HEK293 (cell line): ENCODE measurements around the gene WDR64.
A peak's percentile ranks its signal among the peaks of the same experiment; 100 is the strongest.

ENCODE experiments used
- CTCF ChIA-PET: fragments of 350-600 bp; formaldehyde crosslinking; extraction: SDS; loops from one replicate; lab custom pipeline; 2021; ENCODE audit warnings: antibody characterized with exemption; lab: Yijun Ruan, JAX
- POLR2A ChIA-PET: fragments of 300-600 bp; formaldehyde crosslinking; extraction: SDS; loops from one replicate; lab custom pipeline; 2020; ENCODE audit warnings: antibody characterized with exemption, inconsistent platforms; lab: Yijun Ruan, JAX
- H3K27ac ChIP-seq: fragments of 200-500 bp; sonication (Bioruptor generic); 2 replicates; pipeline ENCODE4 v1.5.1; 2014; ENCODE audit warnings: low read depth, low read length, control low read depth, inconsistent platforms; ENCODE audit errors: extremely low read depth
- H3K36me3 ChIP-seq, 2 experiments: fragments of 200-500 bp in 1 of 2; sonication (Bioruptor generic) in 1 of 2; 1 replicate in 1 of 2; 2 replicates in 1 of 2; pipeline ENCODE4 v1.5.1; 2014 to 2017; ENCODE audit warnings: inconsistent platforms in 2 of 2, low read length in 2 of 2; ENCODE audit not compliant: control insufficient read depth in 2 of 2, insufficient read depth in 1 of 2
- H3K4me1 ChIP-seq: fragments of 200-500 bp; sonication (Bioruptor generic); 2 replicates; pipeline ENCODE4 v1.5.1; 2014; ENCODE audit warnings: mild to moderate bottlenecking, low read length, inconsistent platforms; ENCODE audit not compliant: control insufficient read depth, insufficient read depth
- H3K4me3 ChIP-seq: 2 replicates; pipeline ENCODE4 v1.5.1; 2011; ENCODE audit warnings: low read depth, mild to moderate bottlenecking, control low read depth, low read length, moderate library complexity
- H3K9me3 ChIP-seq: fragments of 200-500 bp; sonication (Bioruptor generic); 2 replicates; pipeline ENCODE4 v1.5.1; 2014; ENCODE audit warnings: low read depth, low read length, inconsistent platforms; ENCODE audit not compliant: control insufficient read depth, insufficient read depth
- KLF7 ChIP-seq: fragments of 450-650 bp; formaldehyde crosslinking; IDR thresholded peaks from 2 replicates; pipeline ENCODE4 v1.5.1; 2016; ENCODE audit warnings: missing biosample characterization, missing genetic modification characterization, borderline replicate concordance
- OVOL3 ChIP-seq: fragments of 450-650 bp; formaldehyde crosslinking; IDR thresholded peaks from 2 replicates; pipeline ENCODE4 v1.5.1; 2016; ENCODE audit warnings: missing biosample characterization, missing genetic modification characterization
- PRDM6 ChIP-seq: fragments of 450-650 bp; formaldehyde crosslinking; IDR thresholded peaks from 2 replicates; pipeline ENCODE4 v1.5.1; 2017; ENCODE audit warnings: missing biosample characterization, missing genetic modification characterization
- ZBTB1 ChIP-seq: fragments of 450-650 bp; formaldehyde crosslinking; IDR thresholded peaks from 2 replicates; pipeline ENCODE4 v1.5.1; 2016; ENCODE audit warnings: missing biosample characterization, missing genetic modification characterization
- ZFP41 ChIP-seq: fragments of 450-650 bp; formaldehyde crosslinking; IDR thresholded peaks from 2 replicates; pipeline ENCODE4 v1.5.1; 2016; ENCODE audit warnings: missing biosample characterization, missing genetic modification characterization, borderline replicate concordance
- ZNF398 ChIP-seq: fragments of 450-650 bp; formaldehyde crosslinking; IDR thresholded peaks from 2 replicates; pipeline ENCODE4 v1.5.1; 2017; ENCODE audit warnings: missing biosample characterization, missing genetic modification characterization
- ZNF580 ChIP-seq: fragments of 450-650 bp; formaldehyde crosslinking; IDR thresholded peaks from 2 replicates; pipeline ENCODE4 v1.5.1; 2016; ENCODE audit warnings: missing biosample characterization, missing genetic modification characterization
- ZNF596 ChIP-seq: fragments of 450-650 bp; IDR thresholded peaks from 2 replicates; pipeline ENCODE4 v1.5.0; 2018; ENCODE audit warnings: missing biosample characterization, mild to moderate bottlenecking, missing genetic modification characterization, moderate library complexity
- ZNF654 ChIP-seq: fragments of 450-650 bp; formaldehyde crosslinking; IDR thresholded peaks from 2 replicates; pipeline ENCODE4 v1.5.1; 2016; ENCODE audit warnings: low read depth, missing biosample characterization, missing genetic modification characterization
- ZNF701 ChIP-seq: fragments of 450-650 bp; formaldehyde crosslinking; IDR thresholded peaks from 2 replicates; pipeline ENCODE4 v1.5.1; 2016; ENCODE audit warnings: missing biosample characterization, missing genetic modification characterization
- ZNF843 ChIP-seq: fragments of 450-650 bp; formaldehyde crosslinking; IDR thresholded peaks from 2 replicates; pipeline ENCODE4 v1.5.1; 2016; ENCODE audit warnings: missing biosample characterization, missing genetic modification characterization
- ZSCAN30 ChIP-seq: fragments of 450-650 bp; IDR thresholded peaks from 2 replicates; pipeline ENCODE4 v1.5.1; 2018; ENCODE audit warnings: missing biosample characterization, mild to moderate bottlenecking, missing genetic modification characterization, moderate library complexity
- TF ChIP-seq, protein P1 (sequence below): fragments of 450-650 bp; formaldehyde crosslinking; IDR thresholded peaks from 2 replicates; pipeline ENCODE4 v1.5.1; 2016; ENCODE audit warnings: missing biosample characterization, missing genetic modification characterization, borderline replicate concordance
- TF ChIP-seq, protein P2 (sequence below): fragments of 450-650 bp; formaldehyde crosslinking; IDR thresholded peaks from 2 replicates; pipeline ENCODE4 v1.5.1; 2016; ENCODE audit warnings: missing biosample characterization, missing genetic modification characterization
- TF ChIP-seq, protein P3 (sequence below): fragments of 450-650 bp; formaldehyde crosslinking; IDR thresholded peaks from 2 replicates; pipeline ENCODE4 v1.5.1; 2016; ENCODE audit warnings: missing biosample characterization, missing genetic modification characterization

WDR64 gene

DNA sequence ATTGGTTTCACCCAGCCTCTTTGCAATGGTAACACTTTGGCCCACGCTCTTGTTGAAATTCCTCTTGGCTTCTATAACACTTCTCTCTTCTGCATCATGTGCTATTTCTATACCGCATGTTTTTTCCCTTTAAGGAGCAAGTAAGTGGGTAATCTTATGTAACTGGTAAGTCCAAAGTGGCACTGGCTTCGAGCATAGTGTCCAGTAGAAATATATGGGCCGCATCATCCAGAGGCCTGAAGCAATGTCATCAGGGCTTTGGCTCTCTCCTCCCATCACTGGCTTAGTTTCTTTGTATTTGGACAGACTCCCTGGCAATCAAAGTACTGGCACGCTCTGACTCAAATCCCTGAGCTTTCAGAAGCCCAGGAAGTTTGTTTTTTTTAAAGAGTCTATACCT lies 29.4 kb upstream of the WDR64 start (continued):
- TF ChIP-seq ZNF596 = no peak
- no peak for TF ChIP-seq ZNF398 (tag by site-specific recombination)
- TF ChIP-seq OVOL3 (tag by site-specific recombination) = no peak

- 0 out of 2 replicates have a peak, but pooled peaks have one; percentile 25 for TF ChIP-seq ZNF843
- TF ChIP-seq PRDM6 (tag by site-specific recombination) = peak; percentile 63
- no peak for TF ChIP-seq ZFP41 (tag by site-specific recombination)
- TF ChIP-seq OVOL3 (tag by site-specific recombination) = no peak
- TF ChIP-seq KLF7 (tag by site-specific recombination) = no peak
- TF ChIP-seq, protein P1, sequence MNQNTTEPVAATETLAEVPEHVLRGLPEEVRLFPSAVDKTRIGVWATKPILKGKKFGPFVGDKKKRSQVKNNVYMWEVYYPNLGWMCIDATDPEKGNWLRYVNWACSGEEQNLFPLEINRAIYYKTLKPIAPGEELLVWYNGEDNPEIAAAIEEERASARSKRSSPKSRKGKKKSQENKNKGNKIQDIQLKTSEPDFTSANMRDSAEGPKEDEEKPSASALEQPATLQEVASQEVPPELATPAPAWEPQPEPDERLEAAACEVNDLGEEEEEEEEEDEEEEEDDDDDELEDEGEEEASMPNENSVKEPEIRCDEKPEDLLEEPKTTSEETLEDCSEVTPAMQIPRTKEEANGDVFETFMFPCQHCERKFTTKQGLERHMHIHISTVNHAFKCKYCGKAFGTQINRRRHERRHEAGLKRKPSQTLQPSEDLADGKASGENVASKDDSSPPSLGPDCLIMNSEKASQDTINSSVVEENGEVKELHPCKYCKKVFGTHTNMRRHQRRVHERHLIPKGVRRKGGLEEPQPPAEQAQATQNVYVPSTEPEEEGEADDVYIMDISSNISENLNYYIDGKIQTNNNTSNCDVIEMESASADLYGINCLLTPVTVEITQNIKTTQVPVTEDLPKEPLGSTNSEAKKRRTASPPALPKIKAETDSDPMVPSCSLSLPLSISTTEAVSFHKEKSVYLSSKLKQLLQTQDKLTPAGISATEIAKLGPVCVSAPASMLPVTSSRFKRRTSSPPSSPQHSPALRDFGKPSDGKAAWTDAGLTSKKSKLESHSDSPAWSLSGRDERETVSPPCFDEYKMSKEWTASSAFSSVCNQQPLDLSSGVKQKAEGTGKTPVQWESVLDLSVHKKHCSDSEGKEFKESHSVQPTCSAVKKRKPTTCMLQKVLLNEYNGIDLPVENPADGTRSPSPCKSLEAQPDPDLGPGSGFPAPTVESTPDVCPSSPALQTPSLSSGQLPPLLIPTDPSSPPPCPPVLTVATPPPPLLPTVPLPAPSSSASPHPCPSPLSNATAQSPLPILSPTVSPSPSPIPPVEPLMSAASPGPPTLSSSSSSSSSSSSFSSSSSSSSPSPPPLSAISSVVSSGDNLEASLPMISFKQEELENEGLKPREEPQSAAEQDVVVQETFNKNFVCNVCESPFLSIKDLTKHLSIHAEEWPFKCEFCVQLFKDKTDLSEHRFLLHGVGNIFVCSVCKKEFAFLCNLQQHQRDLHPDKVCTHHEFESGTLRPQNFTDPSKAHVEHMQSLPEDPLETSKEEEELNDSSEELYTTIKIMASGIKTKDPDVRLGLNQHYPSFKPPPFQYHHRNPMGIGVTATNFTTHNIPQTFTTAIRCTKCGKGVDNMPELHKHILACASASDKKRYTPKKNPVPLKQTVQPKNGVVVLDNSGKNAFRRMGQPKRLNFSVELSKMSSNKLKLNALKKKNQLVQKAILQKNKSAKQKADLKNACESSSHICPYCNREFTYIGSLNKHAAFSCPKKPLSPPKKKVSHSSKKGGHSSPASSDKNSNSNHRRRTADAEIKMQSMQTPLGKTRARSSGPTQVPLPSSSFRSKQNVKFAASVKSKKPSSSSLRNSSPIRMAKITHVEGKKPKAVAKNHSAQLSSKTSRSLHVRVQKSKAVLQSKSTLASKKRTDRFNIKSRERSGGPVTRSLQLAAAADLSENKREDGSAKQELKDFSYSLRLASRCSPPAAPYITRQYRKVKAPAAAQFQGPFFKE (tag by site-specific recombination) = no peak
- no peak for TF ChIP-seq ZNF654 (tag by site-specific recombination)
- no peak for TF ChIP-seq ZNF701
- TF ChIP-seq, protein P2, sequence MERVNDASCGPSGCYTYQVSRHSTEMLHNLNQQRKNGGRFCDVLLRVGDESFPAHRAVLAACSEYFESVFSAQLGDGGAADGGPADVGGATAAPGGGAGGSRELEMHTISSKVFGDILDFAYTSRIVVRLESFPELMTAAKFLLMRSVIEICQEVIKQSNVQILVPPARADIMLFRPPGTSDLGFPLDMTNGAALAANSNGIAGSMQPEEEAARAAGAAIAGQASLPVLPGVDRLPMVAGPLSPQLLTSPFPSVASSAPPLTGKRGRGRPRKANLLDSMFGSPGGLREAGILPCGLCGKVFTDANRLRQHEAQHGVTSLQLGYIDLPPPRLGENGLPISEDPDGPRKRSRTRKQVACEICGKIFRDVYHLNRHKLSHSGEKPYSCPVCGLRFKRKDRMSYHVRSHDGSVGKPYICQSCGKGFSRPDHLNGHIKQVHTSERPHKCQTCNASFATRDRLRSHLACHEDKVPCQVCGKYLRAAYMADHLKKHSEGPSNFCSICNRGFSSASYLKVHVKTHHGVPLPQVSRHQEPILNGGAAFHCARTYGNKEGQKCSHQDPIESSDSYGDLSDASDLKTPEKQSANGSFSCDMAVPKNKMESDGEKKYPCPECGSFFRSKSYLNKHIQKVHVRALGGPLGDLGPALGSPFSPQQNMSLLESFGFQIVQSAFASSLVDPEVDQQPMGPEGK (tag by site-specific recombination) = no peak
- no peak for TF ChIP-seq ZSCAN30 (tag by site-specific recombination)
- TF ChIP-seq ZNF580 (tag by site-specific recombination) = peak; percentile 48; the same call in 1 of the 2 replicates
- TF ChIP-seq, protein P3, sequence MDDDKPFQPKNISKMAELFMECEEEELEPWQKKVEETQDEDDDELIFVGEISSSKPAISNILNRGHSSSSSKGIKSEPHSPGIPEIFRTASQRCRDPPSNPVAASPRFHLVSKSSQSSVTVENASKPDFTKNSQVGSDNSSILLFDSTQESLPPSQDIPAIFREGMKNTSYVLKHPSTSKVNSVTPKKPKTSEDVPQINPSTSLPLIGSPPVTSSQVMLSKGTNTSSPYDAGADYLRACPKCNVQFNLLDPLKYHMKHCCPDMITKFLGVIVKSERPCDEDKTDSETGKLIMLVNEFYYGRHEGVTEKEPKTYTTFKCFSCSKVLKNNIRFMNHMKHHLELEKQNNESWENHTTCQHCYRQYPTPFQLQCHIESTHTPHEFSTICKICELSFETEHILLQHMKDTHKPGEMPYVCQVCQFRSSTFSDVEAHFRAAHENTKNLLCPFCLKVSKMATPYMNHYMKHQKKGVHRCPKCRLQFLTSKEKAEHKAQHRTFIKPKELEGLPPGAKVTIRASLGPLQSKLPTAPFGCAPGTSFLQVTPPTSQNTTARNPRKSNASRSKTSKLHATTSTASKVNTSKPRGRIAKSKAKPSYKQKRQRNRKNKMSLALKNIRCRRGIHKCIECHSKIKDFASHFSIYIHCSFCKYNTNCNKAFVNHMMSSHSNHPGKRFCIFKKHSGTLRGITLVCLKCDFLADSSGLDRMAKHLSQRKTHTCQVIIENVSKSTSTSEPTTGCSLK = no peak
- no peak for TF ChIP-seq ZBTB1 (tag by site-specific recombination)
- no peaks in the 10 kb centered on the region for H3K36me3 ChIP-seq
- ChIA-PET CTCF (interaction anchor here (4.1 kb wide), 1 partner anchor 209 kb away, joined by 41 read pairs; no protein-coding TSS in a partner anchor), POLR2A (no interaction called here)
- no peaks in the 10 kb centered on the region for H3K4me1 ChIP-seq
- no peaks in the 10 kb centered on the region for H3K9me3 ChIP-seq
- H3K4me3 ChIP-seq = no peak overlapping the region
- H3K27ac ChIP-seq = no peak overlapping the region
These were observed 27.1 kb upstream of the WDR64 start for GRCh38 chr1:241624935-241625334.
